Cardiac septum (tissue), 1 donor: ENCODE results near the gene INTS15. TPM values are rescaled to one million over a fixed set of nuclear protein-coding genes. Genes with fewer than 3 reads are reported as not detected.
"Not testable (repeated sequence)": the region's sequence is repeated elsewhere in the genome, so short reads cannot be mapped to it uniquely, and the experiment has no call there.

ENCODE experiments used
- DNase-seq: peaks from one replicate; pipeline ENCODE4 v3.0.0-alpha.2; 2020; ENCODE audit warnings: low spot score
- intact Hi-C: fragments of 100-400 bp; cut with DNase I; formaldehyde crosslinking; loops from one replicate; pipeline ENCODE4 v1.14.0; 2022
- total RNA-seq: library from RNA; stranded (reverse); fragmentation: NEBNext Ultra II Directional; extraction: Animal tissue kit (Norgen Biotek cat#: 25700); gene quantifications from one replicate; pipeline ENCODE4 v1.2.1, GENCODE V29; 2021
- donor health status: DM: no; HTN: no; CAD: no.

Gene INTS15
- total RNA-seq, 1 donor from 2014 or later, result 13.6 TPM

DNA sequence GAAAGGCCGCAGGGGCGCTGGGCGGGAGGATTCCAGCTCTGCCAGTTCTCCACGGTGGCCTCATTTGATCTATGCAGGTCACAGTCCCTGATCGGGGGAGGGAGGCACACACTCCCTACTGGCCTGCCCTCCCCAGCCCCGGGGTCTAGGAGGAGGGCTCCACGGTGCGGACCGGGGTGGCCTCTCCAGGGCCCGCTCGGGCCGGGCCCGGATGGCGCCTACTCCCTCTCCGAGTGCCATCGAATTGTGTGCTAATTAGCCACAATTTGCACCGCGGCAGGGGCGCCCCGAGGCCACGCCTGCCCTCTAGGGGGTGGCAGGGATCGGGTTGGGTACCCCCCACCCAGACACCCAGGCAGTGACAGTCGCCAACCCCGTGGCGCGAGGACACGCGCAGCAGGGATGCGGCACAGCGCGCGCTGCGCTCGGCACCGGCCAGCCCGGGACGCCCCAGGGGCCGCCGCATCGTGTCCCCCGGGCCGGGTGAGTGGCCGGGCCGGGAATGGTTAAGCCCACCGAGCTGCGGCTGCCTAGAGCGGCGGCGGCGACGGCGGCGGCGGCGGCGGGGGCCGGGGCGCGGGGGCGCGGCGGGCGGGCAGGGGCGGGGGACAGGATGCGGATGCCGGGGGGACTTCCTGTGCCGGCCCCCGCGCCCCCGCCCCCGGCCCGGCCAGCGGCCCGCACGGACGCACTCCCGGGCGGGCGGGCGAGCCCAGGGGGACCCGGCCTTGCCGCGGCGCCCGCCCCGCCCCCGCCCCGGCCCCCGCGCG, 25.3 kb downstream of the INTS15 start, which contains the start of gene ZNF853:
Gene ZNF853, plus strand, starts transcription at position 658 of the 770 bp plus-strand sequence. CDS start 565 bp downstream, outside the sequence.
- no peak for DNase-seq
- intact Hi-C loops, result no loop called here

DNA sequence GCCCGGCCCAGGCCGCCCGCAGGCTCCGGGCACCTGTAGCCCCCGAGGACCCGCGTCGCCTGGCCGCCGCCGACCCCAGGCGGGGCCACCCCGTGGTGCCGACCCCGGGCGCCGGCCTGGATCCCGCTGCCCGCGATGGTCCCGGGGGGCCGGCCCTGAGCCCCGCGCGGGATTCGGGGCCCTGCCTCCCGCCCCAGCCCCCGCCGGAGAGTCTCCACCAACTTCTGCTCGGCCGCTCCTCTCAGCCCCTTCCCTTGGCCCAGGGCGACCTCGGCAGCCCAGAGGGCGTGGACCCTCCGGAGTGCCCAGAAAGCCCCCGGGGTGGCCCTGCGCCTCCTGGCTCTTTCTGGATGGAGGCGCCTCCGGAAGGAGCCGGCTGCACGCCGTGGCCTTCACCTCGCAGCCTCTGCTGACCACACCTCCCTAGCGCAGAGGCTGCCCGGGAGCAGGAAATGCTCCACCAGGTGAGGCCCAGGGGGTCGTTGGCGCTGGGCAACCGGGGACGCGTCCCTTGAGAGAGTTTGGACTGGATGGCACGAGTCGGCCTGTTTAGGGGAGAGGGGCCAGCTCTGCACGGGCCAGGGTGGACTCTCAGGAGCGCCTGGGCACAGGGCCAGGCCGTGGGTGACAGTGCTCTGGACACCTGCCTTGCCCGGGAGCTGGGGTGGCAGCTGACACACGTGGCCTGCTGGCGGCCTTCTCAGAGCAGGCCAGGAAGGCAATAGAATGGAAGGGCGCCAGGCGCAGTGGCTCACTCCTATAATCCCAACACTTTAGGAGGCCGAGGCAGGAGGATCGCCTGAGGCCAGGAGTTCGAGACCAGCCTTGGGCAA, 26.1 kb downstream of the INTS15 start:
- no peak for DNase-seq
- intact Hi-C loops, result no loop called here

DNA sequence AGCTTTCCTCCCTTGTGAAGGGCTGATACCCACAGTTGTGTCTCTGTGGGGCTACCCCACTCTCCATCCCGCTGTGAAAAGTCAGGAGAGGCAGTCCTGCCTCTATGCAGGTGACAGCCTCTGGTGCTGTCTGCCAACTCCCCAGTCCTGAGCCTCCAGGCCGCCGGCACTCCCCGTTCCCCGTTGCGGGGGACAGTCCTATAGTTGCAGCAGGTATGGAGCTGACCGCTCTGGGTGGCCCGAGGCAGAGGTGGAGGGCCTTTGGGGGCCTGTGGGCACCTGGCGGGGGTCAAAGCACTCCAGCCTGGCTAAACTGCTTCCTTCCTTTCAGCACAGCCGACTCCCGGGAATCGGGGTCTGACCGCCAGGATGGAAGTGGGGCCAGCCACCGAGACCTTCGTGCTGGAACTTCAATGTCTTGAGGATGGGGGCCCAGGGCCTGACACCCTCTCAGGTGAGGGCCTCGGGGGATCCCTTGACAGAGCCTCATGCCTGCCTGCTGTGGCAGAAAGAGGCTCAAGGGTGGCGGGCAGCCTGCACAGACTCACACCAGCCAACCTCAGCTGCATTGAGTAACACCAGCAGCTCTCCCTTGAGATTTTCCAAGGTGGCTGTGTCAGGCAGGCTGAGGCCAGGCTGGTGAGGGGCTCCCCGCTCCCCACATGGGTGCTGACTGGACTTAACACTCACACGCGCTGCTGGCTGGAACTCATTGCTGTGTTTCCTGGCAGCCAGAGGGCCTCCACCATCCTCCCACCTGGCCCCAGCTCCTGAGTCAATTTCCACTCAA, 27.2 kb downstream of the INTS15 start:
- DNase-seq, result no peak
- intact Hi-C loops, result no loop called here

DNA sequence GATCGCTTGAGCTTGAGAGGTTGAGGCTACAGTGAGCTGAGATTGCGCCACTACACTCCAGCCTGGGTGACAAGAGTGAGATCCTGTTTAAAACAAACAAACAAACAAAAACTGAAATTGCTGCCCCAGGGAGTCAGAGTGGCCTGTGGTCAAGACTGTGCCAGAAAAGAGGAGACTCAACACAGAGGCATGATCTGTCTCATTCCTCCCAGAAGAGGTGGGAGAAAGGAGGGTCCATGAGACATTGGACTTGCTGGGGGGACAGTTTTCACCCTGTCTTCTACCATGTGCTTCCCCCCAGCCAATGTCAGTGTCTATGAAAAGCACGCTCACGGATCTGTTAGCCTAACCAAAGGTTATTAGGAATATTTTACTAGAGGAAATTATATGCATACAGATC, 28.8 kb downstream of the INTS15 start:
- intact Hi-C loops, result no loop called here
- DNase-seq, result no peak

GRCh38 chr7:6619961-6620360, 30.1 kb downstream of the INTS15 start:
- no peak for DNase-seq
- intact Hi-C loops, result no loop called here

DNA sequence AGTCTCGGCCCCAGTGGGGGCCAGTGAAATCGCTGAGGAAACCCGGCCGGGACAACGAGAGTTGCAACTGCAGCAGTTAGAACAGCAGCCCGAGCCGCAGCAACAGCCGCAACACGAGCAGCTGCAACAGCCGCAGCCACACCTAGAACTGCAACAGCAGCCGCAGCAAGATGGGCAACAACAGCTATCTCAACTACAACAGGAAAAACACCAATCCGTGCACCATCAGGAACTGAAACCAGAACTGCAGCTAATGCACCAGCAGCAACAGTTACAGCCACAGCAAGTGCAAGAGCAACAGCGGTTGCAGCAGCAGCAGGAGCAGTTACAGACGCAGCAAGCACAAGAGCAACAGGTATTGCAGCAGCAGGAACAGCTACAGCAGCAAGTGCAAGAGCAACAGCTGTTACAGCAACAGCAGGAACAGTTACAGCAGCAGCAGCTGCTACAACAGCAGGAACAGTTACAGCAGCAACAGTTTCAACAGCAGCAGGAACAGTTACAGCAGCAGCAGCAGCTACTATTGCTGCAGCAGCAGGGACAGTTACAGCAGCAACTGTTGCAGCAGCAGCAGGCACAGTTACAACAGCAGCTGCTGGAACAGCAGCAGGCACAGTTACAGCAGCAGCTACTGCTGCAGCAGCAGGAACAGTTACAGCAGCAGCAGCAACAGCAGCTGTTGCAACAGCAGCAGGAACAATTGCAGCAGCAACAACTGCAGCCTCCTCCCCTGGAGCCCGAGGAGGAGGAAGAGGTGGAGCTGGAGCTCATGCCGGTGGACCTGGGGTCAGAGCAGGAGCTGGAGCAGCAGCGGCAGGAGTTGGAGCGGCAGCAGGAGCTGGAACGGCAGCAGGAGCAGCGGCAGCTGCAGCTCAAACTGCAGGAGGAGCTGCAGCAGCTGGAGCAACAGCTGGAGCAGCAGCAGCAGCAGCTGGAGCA, 31.6 kb downstream of the INTS15 start:
- intact Hi-C loops, result no loop called here
- no peak for DNase-seq

GRCh38 chr7:6622134-6622710, 32.4 kb downstream of the INTS15 start:
- no peak for DNase-seq
- intact Hi-C loops, result no loop called here

DNA sequence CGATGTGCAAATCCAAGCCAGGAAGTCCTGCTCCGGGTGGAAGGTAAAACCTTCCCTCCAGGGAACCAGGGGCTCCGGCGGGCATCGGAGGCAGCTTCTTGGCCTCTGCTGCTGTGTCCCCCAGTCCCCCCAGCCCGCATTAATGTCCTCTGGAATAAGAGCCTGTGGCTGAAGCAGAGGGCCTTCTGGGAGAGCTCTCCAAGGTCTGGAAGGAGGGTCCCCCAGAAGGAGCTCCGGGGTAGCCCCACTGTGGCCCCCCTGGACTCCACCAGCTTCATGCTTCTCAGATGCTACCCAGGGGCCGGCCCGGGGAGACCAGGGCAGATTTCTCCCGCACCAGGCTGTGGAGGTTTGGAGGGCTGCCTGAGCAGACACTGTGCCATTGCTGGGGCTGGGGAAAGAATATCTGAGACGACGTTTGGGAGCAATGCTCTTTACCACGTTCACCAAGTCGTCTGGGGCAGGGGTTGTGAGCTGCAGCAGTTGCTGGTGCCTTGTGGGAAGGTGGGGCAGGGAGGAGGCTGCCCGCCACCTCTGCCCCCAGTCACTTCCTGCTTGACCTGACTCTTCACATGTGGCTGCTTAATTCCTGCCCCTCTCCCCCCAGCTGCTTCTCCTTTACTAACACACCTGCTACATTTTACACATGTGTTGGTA, 33.9 kb downstream of the INTS15 start:
- intact Hi-C loops, result no loop called here
- DNase-seq, result no peak

GRCh38 chr7:6624246-6624611, 34.4 kb downstream of the INTS15 start:
- intact Hi-C loops, result no loop called here
- DNase-seq, result no peak

DNA sequence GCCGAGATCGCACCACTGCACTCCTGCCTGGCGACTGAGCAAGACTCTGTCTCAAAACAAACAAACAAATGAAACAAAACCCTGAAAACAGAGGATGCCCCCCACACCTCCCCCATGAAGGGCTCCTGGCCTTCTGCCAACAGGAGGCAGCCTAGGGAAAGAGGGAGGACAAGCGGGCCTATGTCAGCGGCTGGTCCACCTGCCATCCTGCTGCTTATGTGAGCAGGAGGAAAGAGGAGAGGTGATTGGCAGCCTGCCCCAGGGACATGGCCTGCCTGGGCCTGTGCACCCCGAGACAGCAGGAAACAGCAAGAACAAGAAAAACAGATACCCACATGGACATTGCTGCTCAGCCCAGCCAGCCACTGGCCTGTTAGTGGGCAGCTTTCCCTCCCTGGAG, 38.2 kb downstream of the INTS15 start:
- intact Hi-C loops, result no loop called here
- no peak for DNase-seq

- no peak for DNase-seq
- intact Hi-C loops, result loop anchor here (10.0 kb wide), 1 partner anchor 555 kb away; the partner anchor contains the start of gene C1GALT1
Observed at GRCh38 chr7:6630007-6630849, 40.4 kb downstream of the INTS15 start.

GRCh38 chr7:6631605-6632004, 41.8 kb downstream of the INTS15 start:
- DNase-seq, result no peak
- intact Hi-C loops, result loop anchor here (10.0 kb wide), 1 partner anchor 553 kb away; the partner anchor contains the start of gene C1GALT1

DNA sequence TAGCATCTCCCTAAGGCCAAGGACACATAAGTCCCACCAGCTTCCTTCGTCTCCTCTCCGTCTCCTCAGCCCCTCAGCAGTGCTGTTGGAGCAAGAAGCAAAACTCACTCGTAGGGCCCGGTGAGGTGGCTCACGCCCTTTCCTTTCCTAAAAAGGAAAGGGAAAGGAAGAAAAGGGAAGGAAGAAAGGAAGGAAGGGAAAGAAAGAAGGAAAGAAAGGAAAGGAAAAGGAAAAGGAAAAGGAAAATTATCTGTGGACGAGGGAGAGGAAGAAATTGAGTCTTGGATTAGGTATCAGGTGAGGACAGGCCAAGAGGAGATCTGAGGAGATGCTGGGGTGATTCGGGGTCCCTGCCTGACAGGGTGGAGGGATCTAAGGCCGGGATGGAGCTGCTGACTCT, 44.2 kb downstream of the INTS15 start:
- intact Hi-C loops, result loop anchor here (10.0 kb wide), 1 partner anchor 551 kb away; the partner anchor contains the start of gene C1GALT1
- no peak for DNase-seq

GRCh38 chr7:6634971-6635370, 45.1 kb downstream of the INTS15 start:
- DNase-seq, result not testable (repeated sequence)

GRCh38 chr7:6636741-6637543, 47.1 kb downstream of the INTS15 start, which contains the start of gene ZNF316:
Gene ZNF316 (plus strand): TSS chr7:6637318. CDS start chr7:6642410, 5,092 bp downstream.
- intact Hi-C loops, result loop anchor here (5.0 to 10.0 kb wide), 2 partner anchors 60 to 548 kb away; partner anchors contain the start of genes C1GALT1 and ZDHHC4
- peak; percentile 84 for DNase-seq

More at GRCh38 chr7:6634971-6635370, 45.1 kb downstream of the INTS15 start:
- intact Hi-C loops, result loop anchor here (5.0 to 10.0 kb wide), 2 partner anchors 58 to 550 kb away; partner anchors contain the start of genes C1GALT1 and ZDHHC4
